HG03139 (cell line): ENCODE data around the gene CP.

ENCODE experiments used
- ATAC-seq: cut with Tn5 transposase; IDR thresholded peaks from one replicate; pipeline ENCODE4 v1.9.1; 2021; ENCODE audit not compliant: unreplicated experiment

CP gene

DNA sequence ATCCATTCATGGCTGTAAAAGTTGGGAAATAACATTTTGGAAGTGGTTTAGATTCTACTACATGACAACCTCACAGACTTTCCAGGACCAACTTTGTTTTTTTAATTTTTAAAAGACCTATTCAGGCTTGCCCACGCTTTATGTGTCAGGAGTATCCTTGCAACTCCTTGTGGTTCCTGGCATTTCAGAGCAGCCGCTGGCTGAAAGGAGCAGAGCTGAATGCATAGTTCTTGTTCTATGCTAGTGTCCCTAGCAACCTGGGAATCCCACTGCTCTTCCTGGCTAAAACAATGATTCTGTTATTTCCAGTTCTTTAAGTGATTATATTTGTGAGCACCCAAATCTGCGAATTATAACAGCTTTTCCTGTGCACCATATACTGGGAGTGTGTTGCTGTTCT, 34.9 kb downstream of the CP start:
- no peak for ATAC-seq

DNA sequence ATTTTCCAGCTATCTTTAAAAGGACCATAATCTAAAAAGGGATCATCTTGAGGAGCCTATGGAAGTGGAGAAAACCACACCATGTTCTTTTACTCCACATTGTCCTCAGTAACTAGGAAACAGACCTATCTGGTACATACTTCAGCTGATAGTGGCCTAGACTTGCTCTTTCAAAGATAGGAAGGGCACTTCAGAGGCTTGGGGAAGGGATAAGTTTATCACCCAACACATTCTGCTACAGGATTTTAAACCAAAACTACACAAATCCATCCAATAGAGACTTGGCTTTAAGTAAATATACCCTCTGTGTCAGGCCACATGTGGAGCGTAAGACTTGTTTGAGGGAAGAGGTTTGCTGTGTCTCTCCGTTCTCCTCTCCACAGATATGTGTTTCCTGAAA, 35.4 kb downstream of the CP start:
- ATAC-seq: no peak

DNA sequence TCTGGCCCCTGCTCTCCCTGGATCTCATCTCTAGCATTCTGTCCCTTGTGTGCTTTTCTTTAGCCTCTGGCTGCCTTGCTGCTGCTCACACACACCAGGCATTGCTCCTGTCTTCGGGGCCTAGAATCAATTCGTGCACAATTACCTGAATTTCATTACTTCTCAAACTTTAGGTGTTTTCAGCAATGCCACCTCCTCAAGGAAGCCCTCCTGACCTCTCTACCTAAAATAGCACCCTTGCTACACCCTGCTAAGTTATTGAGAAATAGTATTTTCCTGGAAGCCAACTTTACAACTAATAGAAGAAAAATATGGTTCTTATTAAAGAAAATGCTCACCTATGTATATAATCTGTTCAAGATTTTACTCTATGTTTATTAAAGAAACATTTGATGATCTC, 40.4 kb downstream of the CP start:
- no peak for ATAC-seq

DNA sequence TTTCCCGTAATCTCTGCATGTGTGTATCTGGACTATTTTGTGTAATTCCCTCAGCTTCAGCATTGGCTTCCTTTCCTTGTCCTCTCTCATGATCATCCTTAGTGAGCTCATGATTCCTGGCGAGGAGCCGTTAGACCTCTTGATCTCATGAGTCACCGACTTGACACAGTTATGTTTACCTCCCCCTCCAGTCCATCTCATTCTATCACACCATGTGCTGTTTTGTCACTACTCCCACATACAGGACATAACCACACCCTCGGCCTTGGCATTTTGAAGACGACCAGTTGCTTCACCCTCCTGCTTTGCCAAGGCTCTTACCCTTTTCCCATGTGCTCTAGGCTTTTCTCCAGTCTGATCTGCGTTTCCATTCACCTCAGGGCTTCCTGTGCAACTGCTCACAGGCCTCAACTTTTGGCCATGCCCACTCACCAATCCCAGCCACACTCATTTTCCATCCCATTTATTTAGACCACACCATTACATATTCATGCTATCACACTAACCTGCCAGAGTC, 41.5 kb downstream of the CP start:
- ATAC-seq: no peak

DNA sequence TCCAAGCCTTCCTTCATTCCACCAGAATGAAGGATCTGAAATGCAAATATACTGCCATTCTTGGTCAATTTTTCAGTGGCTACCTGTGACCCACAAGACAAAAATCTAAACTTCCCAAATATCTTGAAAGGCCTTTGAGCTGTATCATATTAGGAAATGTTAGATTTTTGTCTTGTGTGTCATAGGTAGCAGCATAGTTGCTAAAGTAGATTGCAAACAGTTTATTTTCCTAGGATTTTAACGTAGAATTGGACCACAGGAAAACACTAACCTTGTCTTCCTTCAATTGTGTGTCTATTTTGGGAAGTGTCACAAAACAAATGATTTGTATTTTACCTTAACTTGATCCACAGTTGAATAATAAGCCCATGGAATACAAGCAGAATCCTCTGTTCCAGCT, 42.4 kb downstream of the CP start:
- no peak for ATAC-seq

DNA sequence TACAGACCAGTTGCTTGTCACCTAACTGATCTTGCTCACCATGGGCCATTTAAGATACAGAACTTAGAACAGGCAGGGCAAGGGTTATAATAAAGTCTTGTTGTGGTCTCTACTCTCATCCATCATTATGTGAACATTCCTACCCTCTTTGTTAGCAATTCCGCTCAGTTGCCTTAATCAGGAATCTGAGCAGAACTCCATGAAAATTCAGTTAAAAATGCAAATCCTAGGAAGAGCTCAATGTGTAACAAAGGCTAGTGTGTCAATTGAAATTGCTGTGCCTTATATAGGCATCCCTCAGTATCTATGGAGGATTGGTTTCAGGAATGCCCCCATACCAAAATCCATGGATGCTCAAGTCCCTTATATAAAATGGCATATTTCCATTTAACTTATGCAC, 44.5 kb downstream of the CP start:
- no peak for ATAC-seq

DNA sequence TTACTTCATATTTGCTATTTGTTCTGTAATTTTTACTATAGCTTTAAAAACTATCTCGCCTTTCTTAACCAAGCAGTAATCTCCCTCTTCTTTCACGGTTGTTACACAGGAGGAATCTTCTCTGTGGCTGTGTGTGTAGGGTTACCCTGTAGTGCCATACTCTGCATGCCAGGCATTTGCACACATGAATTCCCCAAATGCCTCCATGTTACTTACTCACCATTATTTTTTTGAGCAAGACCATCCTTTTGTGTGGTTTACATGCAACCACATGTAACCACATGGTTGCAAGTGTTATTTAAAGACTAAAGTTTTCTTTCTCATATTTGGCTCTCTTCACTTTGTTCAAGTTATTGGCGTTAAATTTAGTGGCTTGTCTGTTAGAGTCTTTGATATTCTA, 46.7 kb downstream of the CP start:
- peak; percentile 87 for ATAC-seq

DNA sequence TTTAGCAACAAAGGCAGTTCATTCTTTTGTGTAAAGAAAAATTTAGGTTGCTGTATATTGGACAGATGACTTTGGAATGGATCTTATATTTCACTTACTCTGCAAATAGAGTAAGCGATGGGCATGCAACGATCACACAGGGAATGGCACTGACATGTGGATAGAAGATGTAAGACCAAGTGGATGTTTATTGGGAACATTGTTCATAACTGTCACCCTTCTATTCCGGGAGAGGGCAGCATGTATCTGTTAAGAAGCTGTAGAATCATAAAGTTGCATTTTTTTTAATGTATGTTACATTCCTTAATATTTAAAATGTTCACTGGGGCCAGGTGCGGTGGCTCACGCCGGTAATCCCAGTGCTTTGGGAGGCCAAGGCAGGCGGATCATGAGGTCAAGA, 51.0 kb downstream of the CP start:
- ATAC-seq: no peak

DNA sequence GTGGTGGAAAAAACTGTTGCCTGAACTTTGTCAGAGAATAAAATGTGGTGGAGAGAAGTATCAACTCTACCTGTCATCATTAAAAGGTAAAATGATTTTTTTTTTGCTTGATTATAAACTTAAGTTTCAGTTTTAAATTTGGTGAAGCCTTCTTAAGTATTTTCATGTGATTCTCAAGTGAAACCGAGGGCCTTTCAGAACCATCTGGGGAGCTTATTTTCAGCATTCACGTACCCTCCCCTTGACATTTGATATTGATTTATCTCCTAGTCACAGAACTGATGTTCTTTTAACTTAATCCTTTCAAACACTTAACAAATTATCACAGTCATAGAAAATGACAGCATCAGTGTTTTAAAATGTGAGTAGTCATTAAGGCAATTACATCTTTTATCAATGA, 53.7 kb downstream of the CP start:
- no peak for ATAC-seq

DNA sequence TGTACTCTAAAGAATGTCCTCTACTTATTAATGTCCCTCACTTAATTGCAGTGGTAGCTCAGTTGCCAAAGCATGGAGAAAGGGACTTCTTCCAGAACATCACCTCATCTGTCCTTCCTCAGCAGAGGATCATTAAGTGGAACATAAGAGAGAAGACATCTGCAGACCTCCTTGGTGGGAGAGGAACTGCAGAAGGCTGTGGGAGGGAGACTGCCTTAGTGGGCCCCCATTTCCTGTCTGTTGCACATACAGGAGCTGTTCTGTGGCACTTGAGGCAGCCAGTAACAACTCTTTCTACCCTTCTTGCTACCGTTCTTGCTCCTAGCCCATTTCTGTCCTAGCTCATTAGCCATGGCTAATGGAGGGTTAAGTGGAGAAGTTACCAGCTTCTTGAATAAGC, 58.6 kb downstream of the CP start:
- ATAC-seq: no peak

DNA sequence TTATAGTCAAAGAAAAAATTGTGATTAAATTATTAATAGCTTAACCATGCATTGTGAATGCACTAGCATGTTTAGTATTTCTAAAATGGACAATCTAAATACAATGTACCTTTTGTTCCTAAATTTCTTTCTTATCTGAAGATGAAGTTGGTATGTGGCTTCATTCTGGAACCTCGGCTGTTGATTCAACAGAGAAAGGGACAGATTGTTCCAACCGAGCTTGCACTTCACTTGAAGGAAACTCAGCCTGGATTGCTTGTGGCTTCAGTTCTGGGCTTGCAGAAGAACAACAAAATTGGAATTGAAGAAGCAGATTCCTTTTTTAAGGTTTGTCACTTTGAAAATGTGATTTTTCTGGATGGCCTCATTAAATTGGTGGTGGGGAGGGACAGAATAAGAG, 59.6 kb downstream of the CP start:
- ATAC-seq: no peak

DNA sequence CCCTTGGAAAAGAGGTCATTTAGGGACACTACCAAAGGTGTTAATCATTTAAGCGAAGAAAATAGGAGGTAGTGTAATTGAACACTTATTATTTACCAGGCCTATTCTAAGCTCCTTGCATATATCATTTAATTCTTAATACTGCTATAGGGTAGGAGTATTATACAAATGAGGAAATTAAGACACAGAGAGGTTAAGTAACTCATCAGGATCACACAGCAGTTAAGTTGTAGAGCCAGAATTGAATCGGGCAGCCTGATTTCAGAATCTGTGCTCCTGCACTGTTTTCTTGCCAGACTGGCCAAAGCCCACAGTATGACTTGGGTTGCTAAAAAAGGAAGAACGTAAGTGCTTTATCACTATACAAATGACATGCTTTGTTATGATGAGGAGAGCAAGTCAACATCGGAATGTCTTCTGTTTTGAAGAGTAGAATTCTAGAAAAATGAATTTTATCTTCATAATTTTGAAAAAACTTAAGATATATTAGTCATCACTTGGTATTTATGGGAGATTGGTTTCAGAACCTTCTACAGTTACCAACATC, 60.8 kb downstream of the CP start:
- no peak for ATAC-seq

DNA sequence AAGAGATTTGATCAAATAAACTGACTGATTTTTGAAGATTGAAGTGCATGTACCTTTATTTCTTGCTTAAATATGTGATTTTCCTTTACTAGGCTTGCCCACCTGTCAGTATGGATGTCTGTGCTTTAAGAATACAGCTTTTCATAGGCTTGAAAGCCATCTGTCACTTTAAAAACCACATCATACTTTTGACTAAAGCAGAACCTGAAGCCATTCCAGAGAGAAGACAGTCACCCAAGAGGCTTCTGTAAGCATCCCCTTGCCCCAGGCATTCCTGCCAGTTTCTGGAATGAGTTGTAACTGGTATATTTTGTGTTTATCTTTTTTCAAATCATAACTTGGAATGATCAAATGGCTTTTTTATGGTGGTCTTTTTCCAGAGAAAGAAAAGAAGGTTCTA, 68.2 kb downstream of the CP start:
- ATAC-seq: no peak

DNA sequence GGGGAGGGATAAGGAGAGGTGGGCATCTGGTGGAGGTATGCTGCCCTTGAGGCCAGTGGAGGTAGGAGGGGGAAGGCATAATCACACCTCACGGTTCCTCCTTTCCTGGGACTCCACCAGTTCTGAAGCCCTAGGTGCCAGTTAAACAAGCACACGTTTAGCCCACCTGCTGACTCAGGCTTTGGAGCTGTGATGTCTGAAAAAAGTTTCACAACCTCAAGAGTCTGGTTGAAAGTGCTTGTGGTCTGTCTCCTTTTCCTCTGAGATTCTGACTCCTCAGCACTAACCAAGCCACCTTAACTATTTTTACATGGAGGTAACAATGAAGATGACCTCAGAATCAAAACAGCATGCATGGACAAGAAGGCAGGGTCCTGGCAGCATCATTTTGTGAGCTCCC, 69.2 kb downstream of the CP start:
- peak; percentile 90 for ATAC-seq

DNA sequence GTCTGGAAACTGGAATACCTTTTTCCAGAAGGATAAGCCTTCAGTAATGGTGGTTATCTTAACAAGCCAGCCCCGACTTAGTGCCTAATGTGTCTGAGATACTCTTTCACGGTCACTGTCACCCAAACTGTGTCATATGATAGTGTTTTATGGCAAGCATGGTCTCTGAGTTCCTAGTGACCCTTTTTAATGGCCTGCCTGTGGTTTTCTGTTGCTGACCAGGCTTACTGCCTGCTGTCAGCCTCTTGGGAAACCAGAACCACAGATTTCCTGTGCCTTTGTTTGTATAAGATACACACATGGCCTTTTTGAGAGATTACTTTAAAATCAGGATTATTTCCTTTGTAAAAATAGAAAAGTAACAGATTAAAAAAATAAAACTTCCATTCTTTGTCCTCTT, 69.8 kb downstream of the CP start:
- no peak for ATAC-seq

DNA sequence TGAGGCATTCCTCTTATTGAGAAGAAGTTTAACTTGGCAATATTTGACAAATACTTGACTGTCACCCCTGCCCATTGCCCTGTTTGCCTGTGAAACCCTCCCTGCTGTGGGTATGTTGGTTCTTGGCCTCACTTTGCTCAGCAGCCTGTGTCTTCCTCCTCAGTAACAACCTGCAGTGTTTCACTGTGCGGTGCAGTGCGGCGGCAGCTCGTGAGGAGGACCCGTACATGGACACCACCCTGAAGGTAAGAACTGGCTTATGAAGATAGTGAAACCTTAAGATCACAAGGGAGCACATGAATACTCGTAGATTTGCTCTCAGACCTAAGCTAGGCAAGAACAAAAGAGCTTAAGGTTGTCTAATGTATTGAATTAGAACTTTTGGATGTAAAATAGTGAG, 71.2 kb downstream of the CP start:
- no peak for ATAC-seq

DNA sequence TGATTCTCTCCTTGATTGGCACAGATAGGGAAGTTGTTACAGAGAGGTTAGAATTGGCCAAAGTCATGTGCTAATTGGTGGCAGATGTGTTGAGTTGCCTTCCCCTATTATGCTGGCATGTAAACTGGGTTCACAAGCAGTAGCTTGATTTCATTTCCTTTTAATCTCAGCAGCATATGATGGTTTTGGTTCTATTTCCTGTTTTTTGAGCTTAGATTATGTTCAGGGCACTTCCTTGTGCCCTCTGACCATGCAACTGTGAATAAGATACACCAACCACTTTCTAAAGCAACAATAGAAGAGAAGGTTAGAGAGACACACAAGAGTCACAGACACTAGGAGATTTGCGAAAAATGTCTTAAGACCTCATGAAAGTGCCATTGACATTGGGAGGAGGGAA, 75.7 kb downstream of the CP start:
- ATAC-seq: peak; percentile 78

DNA sequence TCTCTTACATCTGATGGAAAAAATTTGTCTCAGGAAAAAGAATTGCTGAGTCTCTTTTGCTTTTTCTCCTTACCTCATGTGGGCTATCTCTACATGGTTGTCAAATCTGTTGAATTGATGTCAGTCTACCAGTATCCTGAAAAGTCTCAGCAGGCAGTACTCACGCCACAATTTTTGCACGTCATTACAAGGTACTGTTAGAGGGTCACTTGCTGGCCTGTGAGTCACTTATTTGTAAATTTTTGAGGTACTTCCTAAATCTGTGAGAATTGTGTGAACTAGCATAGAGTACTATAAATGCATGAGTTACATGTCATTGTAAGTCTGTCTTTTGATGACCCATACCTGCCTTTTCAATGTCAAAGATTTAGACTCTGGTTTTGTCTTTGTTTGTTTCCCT, 76.3 kb downstream of the CP start:
- peak; percentile 23 for ATAC-seq

DNA sequence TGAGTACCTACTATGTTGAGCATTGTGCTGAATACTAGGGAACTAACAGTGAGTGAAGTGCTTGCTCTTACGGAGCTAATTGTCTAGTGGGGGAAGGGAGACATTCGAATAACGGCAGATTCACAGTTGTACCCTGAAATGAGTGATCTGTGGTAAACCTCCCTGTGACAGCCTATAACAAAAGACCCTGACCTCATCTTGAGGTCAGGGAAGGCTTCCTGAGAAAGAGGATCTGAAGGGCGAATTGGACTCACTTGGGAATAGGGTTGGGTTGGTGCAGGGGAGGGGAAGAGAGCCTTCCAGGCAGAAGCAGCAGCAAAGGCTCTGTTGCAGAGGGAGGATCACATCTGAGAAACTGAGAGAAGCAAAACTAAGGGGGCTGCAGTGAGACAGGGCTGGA, 78.9 kb downstream of the CP start:
- ATAC-seq: no peak

DNA sequence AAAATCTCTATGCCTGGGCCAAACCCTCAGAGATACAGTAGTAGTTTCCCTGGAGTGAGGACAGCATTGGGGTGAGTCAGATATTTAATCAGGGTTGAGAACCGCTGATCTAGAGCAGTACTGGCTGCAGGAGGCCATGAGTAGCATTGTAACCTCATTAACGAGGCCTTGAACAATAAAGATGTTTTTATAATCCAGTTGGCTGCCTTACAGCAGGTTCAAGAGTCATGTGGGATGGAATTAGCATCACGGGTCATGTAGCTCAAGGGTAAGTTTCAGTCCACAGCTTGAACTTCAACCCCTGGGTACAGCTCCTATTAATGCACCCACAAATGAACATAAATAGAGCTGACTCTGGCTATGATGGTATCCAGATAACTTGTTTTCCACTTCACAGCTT, 87.1 kb downstream of the CP start:
- no peak for ATAC-seq

DNA sequence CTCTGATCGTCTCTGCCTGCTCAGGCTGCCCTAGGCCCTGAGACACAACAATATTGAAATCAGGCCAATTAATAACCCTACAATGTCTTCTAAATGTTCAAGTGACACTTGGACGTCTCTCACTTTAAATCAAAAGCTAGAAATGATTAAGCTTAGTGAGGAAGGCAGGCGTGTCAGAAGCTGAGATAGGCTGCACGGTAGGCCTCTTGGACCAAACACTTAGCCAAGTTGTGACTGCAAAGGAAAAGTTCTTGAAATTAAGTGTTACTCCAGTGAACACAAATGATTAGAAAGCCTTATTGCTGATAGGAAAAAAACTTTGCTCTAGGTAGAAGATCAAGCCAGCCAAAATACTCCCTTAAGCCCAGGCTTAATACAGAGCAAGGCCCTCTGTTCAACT, 90.0 kb downstream of the CP start:
- no peak for ATAC-seq

DNA sequence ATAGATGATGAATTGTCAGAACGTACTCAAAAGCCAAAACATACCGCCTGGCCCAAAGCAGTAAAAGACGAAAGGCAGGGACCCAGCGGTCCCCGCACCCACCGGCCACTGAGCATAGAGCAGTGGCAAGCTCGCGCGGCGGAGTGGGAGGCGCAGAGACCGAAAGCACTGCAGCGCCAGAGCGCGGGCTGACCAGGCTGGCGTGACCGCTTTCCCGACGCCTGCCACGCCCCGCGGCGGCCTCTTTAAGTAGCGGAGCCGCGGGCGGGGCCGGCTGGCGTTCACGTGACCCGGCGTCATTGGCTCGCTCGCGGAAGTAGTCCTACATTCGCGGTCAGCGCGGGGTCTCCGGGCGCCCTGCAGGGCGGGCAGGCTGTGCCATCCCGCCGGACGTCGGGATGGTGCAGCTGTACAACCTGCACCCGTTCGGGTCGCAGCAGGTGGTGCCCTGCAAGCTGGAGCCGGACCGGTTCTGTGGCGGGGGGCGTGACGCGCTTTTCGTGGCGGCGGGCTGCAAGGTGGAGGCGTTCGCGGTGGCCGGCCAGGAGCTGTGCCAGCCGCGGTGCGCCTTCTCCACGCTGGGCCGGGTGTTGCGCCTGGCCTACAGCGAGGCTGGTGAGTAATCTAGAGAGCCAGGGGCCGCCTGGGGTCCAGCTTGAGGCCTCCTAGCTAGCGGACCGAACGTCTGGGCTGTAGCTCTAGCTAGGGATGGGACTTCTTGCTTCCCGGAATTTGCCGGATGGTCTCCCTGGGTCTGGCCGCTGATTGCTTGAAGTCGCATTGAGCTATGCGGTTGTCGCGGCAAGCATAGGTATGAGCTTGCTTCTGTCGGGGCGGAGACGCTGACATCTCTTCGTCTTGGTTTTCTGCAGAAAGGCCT, 92.1 kb downstream of the CP start, which contains the start of gene HPS3:
Gene HPS3, plus strand, starts transcription at position 313 of the 880 bp plus-strand sequence. Its CDS starts 86 bp downstream, at position 399.
- peak; percentile 90 for ATAC-seq

DNA sequence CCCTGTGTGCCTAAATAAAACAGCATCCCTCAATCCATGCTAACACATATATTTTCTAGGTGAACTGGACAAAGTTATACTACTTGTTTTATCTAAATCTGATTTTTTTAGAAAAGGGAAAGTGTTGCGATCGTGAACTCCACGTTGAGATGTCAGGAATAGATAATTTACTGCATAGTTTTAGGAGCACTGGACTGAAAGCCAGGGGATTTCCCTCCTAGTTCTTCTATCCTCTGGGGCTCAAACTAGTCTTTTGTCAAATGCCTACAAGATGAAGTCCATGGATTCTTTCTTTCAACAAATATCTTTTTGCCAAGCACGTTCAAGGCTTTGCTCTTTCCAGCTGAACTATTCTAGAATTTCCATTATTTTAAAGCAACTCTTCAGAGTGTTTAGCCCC, 92.8 kb downstream of the CP start:
- ATAC-seq: no peak
